HEK293 (cell line): ENCODE measurements around the gene TRIM34.

ENCODE experiments used
- ZFP3 ChIP-seq: fragments of 450-650 bp; formaldehyde crosslinking; IDR thresholded peaks from 2 replicates; pipeline ENCODE4 v1.5.1; 2016; ENCODE audit warnings: low read depth, missing biosample characterization, missing genetic modification characterization
- TF ChIP-seq, protein P1 (sequence below): fragments of 450-650 bp; formaldehyde crosslinking; IDR thresholded peaks from 2 replicates; pipeline ENCODE4 v1.5.1; 2016; ENCODE audit warnings: missing biosample characterization, missing genetic modification characterization

DNA sequence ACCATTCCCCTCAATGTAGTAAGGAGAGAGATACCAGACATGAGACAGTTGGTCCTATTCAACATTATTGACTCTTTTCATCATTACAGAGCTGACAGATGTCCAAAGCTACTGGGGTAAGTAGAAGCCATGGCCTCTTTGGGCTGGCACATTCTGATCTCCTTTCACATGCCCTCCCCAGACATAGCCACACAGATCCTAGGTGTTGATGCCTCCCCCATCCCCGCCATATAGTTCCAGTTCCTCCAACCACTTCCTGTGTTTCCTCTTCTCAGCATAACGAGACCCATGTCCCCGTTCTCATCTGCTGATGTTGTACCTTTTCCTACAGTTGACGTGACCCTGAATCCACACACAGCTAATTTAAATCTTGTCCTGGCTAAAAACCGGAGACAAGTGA, 14.4 kb upstream of the TRIM34 start:
- TF ChIP-seq, protein P1, sequence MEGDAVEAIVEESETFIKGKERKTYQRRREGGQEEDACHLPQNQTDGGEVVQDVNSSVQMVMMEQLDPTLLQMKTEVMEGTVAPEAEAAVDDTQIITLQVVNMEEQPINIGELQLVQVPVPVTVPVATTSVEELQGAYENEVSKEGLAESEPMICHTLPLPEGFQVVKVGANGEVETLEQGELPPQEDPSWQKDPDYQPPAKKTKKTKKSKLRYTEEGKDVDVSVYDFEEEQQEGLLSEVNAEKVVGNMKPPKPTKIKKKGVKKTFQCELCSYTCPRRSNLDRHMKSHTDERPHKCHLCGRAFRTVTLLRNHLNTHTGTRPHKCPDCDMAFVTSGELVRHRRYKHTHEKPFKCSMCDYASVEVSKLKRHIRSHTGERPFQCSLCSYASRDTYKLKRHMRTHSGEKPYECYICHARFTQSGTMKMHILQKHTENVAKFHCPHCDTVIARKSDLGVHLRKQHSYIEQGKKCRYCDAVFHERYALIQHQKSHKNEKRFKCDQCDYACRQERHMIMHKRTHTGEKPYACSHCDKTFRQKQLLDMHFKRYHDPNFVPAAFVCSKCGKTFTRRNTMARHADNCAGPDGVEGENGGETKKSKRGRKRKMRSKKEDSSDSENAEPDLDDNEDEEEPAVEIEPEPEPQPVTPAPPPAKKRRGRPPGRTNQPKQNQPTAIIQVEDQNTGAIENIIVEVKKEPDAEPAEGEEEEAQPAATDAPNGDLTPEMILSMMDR (tag by site-specific recombination) = no peak
- TF ChIP-seq ZFP3 (tag by site-specific recombination) = no peak
